HUES6 (cell line): Measurements from ENCODE around the gene BATF2.
"Not testable (repeated sequence)": the region's sequence is repeated elsewhere in the genome, so short reads cannot be mapped to it uniquely, and the experiment has no call there.

ENCODE experiments used
- H3K27ac ChIP-seq: 2 replicates; pipeline ENCODE4 v1.7.0; 2013; ENCODE audit warnings: low read depth, mild to moderate bottlenecking, low read length, inconsistent platforms
- H3K27me3 ChIP-seq: 2 replicates; pipeline ENCODE4 v1.6.1; 2013; ENCODE audit warnings: low read length; ENCODE audit not compliant: control insufficient read depth, insufficient read depth
- H3K36me3 ChIP-seq: 2 replicates; pipeline ENCODE4 v1.6.1; 2013; ENCODE audit warnings: low read length; ENCODE audit not compliant: control insufficient read depth, insufficient read depth
- H3K4me1 ChIP-seq: 2 replicates; pipeline ENCODE4 v1.6.1; 2013; ENCODE audit warnings: low read length; ENCODE audit not compliant: control insufficient read depth, insufficient read depth
- H3K4me3 ChIP-seq: 2 replicates; pipeline ENCODE4 v1.5.1; 2013; ENCODE audit warnings: low read depth, low read length
- H3K9ac ChIP-seq: one replicate; pipeline ENCODE4 v1.6.1; 2013; ENCODE audit warnings: mild to moderate bottlenecking, low read length
- H3K9me3 ChIP-seq: 2 replicates; pipeline ENCODE4 v1.6.1; 2013; ENCODE audit warnings: low read depth, low read length; ENCODE audit not compliant: control insufficient read depth, insufficient read depth

The BATF2 gene

DNA sequence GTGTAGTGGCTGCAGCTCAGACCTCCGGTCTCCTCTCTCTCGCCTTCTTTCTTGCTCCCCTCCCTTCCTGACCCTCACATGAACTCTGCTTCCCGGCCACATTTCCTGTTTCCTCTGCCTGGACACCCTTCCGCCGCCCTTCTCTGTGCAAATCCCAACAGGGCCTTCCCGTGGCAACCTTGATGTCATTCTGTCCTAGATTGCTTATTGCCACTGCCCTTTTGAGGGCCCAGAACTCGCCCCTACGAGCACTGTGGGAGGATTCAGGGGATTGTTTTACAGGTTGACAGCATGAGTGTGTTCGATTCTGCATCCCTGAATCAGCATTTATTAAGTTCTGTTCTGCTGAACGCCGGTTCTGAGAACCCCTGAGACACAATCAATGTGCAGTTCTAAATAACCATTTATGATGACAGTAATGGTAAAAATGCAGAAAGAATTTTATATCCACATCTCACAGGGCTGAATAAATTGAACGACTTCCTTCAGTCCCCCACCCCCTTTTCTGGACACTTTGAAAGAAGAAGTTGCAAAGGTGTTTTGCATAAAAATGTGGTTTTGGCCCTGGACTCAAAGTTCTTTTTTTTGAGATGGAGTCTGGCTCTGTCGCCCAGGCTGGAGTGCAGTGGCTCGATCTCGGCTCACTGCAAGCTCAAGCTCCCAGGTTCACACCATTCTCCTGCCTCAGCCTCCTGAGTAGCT lies 6.4 kb downstream of the BATF2 start:
- H3K4me1 ChIP-seq = no peaks in the 10 kb centered on the region
- no peaks in the 10 kb centered on the region for H3K27me3 ChIP-seq
- H3K4me3 ChIP-seq = no peak overlapping the region
- no peaks in the 10 kb centered on the region for H3K36me3 ChIP-seq
- H3K27ac ChIP-seq = no peak overlapping the region
- no peak overlapping the region for H3K9ac ChIP-seq
- no peaks in the 10 kb centered on the region for H3K9me3 ChIP-seq

GRCh38 chr11:64989416-64989815 lies 7.4 kb downstream of the BATF2 start:
- Histone ChIP-seq H3K9ac (no peak overlapping the region), H3K27me3 (no peaks in the 10 kb centered on the region), H3K4me1 (no peaks in the 10 kb centered on the region), H3K9me3 (no peaks in the 10 kb centered on the region), H3K27ac (no peak overlapping the region), H3K36me3 (no peaks in the 10 kb centered on the region), H3K4me3 (no peak overlapping the region)

GRCh38 chr11:64987998-64988854 lies 8.5 kb downstream of the BATF2 start:
- Histone ChIP-seq H3K9ac (no peak overlapping the region), H3K9me3 (no peaks in the 10 kb centered on the region), H3K4me3 (no peak overlapping the region), H3K27ac (no peak overlapping the region), H3K36me3 (no peaks in the 10 kb centered on the region), H3K4me1 (no peaks in the 10 kb centered on the region), H3K27me3 (no peaks in the 10 kb centered on the region)

DNA sequence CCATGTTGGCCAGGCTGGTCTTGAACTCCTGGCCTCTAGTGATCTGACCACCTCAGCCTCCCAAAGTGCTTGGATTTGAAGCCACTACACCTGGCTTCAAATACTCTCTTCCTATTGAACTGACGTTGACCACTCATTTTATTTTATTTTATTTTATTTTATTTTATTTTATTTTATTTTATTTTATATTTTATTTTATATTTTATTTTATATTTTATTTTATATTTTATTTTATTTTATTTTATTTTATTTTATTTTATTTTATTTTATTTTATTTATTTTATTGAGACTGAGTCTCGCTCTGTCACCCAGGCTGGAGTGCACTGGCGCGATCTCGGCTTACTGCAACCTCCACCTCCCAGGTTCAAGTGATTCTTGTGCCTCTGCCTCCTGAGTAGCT lies 13.4 kb downstream of the BATF2 start:
- H3K4me3 ChIP-seq, H3K4me1 ChIP-seq, H3K9me3 ChIP-seq, H3K27me3 ChIP-seq, H3K36me3 ChIP-seq, H3K9ac ChIP-seq, H3K27ac ChIP-seq: not testable (repeated sequence)

- Histone ChIP-seq H3K4me3 (no peak overlapping the region), H3K4me1 (no peaks in the 10 kb centered on the region), H3K36me3 (no peaks in the 10 kb centered on the region), H3K9ac (no peak overlapping the region), H3K9me3 (no peaks in the 10 kb centered on the region), H3K27me3 (no peaks in the 10 kb centered on the region), H3K27ac (no peak overlapping the region)
These were observed 20.1 kb downstream of the BATF2 start for GRCh38 chr11:64976651-64977050.

DNA sequence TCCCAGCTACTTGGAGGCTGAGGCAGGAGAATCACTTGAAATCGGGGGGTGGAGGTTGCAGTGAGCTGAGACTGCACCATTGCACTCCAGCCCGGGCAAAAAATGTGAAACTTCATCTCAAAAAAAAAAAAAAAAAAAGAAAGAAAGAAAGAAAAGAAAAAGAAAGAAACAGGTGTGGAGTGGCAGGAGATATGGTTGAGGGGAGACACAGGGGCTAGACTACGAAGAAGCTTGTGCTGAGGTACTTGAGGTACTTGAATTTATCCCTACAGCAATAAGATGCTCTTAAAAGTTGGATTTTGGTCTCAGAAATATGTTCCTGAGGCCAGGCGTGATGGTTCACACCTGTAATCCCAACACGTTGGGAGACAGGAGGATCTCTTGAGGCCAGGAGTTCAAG lies 22.6 kb downstream of the BATF2 start:
- H3K9ac ChIP-seq = no peak overlapping the region
- H3K27ac ChIP-seq = no peak overlapping the region
- H3K4me1 ChIP-seq = no peaks in the 10 kb centered on the region
- no peaks in the 10 kb centered on the region for H3K36me3 ChIP-seq
- H3K4me3 ChIP-seq = no peak overlapping the region
- no peaks in the 10 kb centered on the region for H3K9me3 ChIP-seq
- H3K27me3 ChIP-seq = no peaks in the 10 kb centered on the region

- 0 out of 2 replicates have a peak within 1 kb of the TSS, but pooled peaks have one; percentile 11 for H3K4me3 ChIP-seq
- no peaks in the 10 kb centered on the region for H3K36me3 ChIP-seq
- H3K27me3 ChIP-seq = no peaks in the 10 kb centered on the region
- H3K4me1 ChIP-seq = no peaks in the 10 kb centered on the region
- no peak within 1 kb of the TSS for H3K27ac ChIP-seq
- no peaks in the 10 kb centered on the region for H3K9me3 ChIP-seq
- H3K9ac ChIP-seq = no peak within 1 kb of the TSS
These were observed 25.1 kb downstream of the BATF2 start, which contains the start of gene MAJIN for GRCh38 chr11:64971421-64972233. TSS of gene MAJIN (minus strand) at chr11:64972108. CDS start at chr11:64959405, 12,703 bp downstream.

DNA sequence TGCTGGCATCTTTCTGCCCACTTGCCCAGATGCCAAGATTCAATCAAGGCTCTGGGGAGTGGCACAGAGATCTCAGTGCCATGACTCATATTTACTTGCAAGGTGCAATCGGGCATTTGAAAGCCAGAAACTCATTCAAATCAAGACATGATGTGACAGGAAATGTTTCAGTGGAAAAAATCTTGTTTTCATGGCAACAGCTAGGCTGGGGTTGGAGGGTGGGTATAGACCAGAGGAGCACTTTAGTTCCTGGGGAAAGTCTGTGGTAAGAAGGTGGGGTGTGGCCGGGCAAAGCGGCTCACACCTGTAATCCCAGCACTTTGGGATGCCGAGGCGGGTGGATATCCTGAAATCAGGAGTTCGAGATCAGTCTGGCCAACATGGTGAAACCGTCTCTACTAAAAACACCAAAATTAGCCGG lies 26.0 kb downstream of the BATF2 start:
- H3K36me3 ChIP-seq = no peaks in the 10 kb centered on the region
- H3K4me1 ChIP-seq = no peaks in the 10 kb centered on the region
- no peak overlapping the region for H3K4me3 ChIP-seq
- no peaks in the 10 kb centered on the region for H3K9me3 ChIP-seq
- H3K27me3 ChIP-seq = no peaks in the 10 kb centered on the region
- H3K27ac ChIP-seq = no peak overlapping the region
- H3K9ac ChIP-seq = no peak overlapping the region

DNA sequence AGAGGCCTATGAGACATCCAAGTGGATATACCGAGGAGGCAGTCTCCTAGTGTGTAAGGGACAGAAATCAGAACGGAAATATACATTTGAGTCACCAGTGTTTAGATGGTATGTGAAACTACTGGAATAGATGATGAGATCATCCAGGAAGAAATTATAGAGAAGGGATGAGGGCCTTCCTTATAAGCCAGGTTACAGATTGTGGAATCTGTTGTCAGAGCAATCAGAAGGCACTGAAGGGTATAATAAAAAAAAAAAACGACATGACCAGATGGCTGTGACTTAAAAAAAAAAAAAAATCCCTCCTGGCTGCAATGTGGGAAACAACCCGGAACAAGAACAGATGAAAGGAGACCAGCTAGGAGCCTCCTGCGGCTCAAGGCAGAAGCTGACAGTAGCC lies 27.6 kb downstream of the BATF2 start:
- Histone ChIP-seq H3K4me3 (no peak overlapping the region), H3K9me3 (no peaks in the 10 kb centered on the region), H3K4me1 (no peaks in the 10 kb centered on the region), H3K9ac (no peak overlapping the region), H3K36me3 (no peaks in the 10 kb centered on the region), H3K27ac (no peak overlapping the region), H3K27me3 (no peaks in the 10 kb centered on the region)

GRCh38 chr11:64967375-64967774 lies 29.4 kb downstream of the BATF2 start:
- no peak overlapping the region for H3K4me3 ChIP-seq
- H3K9me3 ChIP-seq = no peaks in the 10 kb centered on the region
- H3K4me1 ChIP-seq = no peaks in the 10 kb centered on the region
- no peak overlapping the region for H3K27ac ChIP-seq
- no peak overlapping the region for H3K9ac ChIP-seq
- no peaks in the 10 kb centered on the region for H3K36me3 ChIP-seq
- H3K27me3 ChIP-seq = no peaks in the 10 kb centered on the region
